Activated T-cell treated with anti-CD3 and anti-CD28 coated beads, Interleukin-2, amount 50 U/mL, for 48 hours (primary cell): Measurements from ENCODE around the gene KCTD4.
"Not testable (repeated sequence)": the region's sequence is repeated elsewhere in the genome, so short reads cannot be mapped to it uniquely, and the experiment has no call there.

Experiments
- DNase-seq, 2 experiments: peaks; one replicate each; pipeline ENCODE4 v3.0.0-alpha.2; 2020

Gene KCTD4

DNA sequence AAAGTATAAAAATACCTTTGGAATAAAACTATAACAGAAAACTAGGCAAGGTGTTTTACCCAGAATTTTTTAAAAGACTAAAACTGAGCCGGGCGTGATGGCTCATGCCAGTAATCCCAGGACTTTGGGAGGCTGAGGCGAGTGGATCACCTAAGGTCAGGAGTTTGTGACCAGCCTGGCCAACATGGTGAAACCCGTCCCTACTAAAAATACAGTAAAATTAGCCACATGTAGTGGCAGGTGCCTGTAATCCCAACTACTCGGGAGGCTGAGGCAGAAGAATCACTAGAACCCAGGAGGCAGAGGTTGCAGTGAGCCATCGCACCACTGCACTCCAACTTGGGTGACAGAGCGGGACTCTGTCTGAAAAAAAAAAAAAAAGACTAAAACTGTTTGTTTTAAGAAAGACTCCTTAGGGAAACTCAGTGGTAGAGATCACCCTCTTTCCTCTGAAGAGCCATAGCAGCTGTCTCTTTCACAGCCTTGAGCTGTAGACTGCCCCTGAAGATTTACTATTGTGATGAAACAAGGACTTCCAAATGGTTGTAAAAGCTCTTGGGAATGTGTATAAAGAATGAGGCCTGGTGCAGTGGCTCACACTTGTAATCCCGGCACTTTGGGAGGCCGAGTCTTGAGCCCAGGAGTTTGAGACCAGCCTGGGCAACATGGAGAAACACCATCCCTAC is 14.7 kb upstream of the KCTD4 start:
- DNase-seq, result no peak

DNA sequence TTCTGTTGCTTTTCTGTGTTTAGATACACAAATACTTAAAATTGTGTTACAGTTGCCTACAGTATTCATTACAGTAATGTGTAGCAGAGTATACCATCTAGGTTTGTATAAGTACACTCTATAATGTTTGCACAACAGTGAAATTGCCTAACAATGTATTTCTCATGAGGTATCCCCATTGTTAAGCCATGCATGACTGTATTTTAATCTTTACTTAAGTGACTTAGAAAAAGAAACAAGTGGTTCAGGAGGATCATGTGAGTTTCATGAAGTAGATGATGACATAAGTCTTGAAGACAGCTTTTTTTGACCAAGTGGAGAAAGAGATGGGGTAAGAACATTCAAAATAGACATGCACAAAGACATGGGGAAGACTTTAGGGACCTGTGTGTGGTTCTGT is 8.4 kb upstream of the KCTD4 start:
- DNase-seq, result no peak

DNA sequence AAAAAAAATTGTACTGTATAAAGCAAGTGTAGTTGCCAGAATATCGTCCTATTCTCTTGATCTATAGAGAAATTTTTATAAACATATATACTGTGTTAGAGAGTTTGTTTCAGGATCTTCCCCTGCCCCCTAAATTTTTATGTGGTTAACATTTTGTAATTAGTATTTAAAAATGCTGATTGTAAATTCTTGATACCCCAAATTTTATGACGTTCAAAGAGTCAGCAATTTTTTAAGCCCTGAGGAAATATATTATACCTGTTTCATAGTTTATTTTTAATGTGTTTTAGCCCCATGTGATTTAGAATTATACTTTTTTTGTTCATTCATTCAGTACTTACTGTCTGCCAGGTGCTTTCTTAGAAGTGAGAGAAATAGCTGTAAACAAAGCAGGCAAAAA is 7.3 kb upstream of the KCTD4 start:
- DNase-seq, result no peak

DNA sequence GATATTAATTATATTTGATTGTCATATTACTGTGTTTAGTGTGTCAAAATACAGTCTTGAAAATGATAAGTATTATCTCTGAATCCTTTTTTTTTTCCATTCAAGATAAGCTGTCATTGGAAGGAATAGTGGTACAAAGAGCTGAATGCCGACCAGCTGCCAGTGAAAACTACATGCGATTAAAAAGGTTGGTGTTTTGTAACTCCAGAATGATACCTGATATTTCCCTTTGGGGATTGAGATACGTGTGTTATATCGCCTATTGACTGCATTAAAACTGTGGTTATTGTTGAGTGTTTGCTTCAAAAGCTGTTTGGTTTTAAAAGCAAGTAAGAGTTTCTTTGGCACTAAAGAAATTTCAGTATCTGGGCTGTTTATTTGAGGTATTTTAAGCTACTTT is 6.5 kb upstream of the KCTD4 start:
- no peak for DNase-seq

DNA sequence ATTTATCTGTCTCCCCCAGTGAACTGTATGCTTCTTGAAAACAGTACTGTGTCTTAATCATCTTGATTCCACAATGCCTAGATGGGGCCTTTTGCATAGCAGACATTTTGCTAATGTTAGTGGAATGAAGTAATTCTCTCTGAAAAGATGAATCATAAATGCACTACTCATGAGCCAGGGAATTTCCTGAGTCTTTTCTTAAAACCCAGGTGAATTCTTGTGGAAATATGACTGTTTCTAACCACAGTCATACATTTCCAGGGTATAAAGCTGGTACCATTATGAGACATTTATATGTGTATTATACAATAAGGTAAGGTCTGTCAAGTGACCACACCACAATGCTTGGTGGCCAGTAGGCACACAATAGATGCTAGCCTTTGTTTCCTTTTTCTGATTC is 5.5 kb upstream of the KCTD4 start:
- peak in 1 of 2 experiments; percentile 32 for DNase-seq

DNA sequence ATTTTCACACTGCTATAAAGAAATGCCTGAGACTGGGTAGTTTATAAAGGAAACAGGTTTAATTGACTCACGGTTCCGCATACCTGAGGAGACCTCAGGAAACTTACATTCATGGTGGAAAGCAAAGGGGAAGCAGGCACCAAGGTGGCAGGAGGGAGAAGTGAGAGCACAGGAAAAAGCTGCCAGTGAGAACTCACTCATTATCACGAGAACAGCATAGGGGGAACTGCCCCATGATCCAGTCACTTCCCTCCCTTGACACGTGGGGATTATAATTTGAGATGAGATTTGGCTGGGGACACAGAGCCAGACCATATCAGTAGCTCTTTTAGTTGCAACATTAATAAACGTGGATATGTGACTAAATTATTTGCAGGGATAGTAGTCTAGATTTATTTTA is 4.3 kb upstream of the KCTD4 start:
- no peak for DNase-seq

DNA sequence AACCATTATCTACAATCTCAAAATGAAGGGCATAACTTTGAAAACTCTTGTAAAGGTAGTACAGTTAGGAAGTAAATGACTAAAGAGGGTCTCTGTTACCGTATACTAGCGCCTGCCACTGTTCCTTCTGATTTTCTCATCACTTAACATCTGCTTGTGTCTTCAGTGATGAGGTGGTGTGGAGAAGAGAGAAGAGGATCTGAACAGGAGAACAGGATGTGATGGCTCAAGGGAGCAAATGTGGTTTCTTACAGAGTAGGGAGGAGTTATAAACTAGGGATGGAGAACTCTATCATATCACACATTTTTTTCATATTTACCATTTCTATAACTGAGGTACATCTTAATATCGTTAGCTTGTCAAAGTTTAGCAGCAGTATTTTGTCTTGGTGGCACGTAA is 1.1 kb downstream of the KCTD4 start:
- no peak for DNase-seq

DNA sequence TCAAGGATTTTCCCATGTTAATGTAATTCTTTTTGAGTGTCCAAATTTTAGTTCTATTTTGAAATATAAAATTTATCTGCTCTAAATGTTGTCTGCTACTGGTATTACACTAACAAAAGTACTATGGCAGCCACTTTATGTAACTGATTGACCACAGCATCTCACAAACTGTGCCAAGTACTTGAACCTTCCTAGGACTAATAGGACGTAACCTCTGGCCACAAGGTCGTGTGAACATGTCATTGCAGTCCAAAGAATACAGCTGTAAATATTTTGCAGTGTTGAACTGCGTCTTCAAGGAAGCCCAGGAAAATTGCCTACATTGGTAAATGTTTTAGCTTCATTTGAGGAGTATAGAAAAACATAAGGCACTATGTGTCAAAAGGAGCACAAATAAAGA is 1.9 kb downstream of the KCTD4 start:
- DNase-seq, result no peak

DNA sequence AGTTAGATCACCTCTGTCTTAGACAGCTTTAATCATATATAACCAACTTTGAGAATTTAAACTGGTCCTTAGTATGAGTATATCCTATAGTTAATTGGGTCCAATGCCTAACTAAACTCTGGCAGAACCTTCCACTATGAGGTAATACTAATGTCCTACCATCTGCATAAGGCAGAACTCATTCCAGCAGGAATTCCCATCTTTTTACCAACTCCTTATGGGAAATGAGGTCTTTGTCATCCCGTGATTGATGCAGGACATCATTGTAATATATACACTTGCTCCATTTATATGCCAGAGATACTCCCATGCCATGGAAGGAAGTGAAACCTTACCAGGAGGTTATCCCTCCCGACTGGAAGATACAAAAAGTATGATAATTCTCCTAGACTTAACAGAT is 2.8 kb downstream of the KCTD4 start:
- no peak for DNase-seq

DNA sequence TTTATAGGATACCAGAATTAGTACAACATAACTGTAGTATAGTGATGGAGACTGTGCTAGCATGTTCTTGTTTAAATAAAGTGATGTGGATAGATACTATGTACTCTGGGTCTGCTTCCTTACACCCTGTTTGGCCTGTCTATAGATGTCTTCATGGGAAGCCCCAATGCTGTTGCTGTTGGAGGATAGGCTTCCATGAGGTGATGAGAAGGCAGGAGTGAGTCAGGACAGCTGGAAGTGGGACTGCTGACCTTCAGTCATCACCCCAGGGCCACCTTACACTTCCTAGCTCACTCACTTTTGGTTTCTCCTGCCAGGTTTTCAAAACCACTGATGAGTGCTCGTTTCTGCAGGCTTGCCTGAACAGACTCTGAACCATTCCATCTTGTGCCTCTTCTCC is 4.2 kb downstream of the KCTD4 start:
- DNase-seq, result no peak

DNA sequence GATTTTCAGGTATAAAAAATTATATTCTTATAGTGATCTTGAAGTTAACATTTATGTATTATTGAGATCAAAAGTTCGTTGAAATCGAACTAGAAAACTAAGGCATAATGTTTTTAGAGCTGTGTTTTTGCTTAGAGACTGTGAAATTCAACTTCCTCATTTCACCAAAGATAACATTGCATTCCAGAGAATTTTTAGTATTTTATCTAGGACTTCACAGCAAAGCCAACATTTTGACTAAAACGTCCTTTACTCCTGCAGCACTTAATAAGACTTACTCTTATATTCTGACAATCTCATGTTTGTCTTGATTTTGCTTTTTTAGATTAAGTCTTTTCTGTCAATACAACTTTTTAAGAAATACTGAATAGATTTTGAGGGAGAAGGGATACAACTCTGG is 4.7 kb downstream of the KCTD4 start:
- DNase-seq, result no peak

DNA sequence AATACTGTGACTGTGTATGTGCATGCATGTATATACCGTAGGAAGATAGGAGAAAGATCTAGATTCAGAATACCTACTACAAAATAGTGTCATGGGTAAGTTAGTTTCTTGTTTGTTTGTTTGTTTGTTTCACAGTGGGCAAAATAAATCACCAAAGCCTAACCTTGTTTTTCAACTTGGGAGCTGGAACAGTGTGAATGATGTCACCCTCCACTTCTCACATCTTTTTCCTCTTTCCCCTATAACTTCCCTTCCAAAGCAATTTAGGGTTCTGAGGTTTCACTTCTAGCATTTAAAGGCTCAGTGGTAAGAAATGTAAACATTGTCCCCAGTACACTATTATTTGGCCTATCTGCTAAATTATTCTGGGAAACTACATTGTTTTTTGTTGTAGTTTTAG is 5.4 kb downstream of the KCTD4 start:
- DNase-seq, result no peak

DNA sequence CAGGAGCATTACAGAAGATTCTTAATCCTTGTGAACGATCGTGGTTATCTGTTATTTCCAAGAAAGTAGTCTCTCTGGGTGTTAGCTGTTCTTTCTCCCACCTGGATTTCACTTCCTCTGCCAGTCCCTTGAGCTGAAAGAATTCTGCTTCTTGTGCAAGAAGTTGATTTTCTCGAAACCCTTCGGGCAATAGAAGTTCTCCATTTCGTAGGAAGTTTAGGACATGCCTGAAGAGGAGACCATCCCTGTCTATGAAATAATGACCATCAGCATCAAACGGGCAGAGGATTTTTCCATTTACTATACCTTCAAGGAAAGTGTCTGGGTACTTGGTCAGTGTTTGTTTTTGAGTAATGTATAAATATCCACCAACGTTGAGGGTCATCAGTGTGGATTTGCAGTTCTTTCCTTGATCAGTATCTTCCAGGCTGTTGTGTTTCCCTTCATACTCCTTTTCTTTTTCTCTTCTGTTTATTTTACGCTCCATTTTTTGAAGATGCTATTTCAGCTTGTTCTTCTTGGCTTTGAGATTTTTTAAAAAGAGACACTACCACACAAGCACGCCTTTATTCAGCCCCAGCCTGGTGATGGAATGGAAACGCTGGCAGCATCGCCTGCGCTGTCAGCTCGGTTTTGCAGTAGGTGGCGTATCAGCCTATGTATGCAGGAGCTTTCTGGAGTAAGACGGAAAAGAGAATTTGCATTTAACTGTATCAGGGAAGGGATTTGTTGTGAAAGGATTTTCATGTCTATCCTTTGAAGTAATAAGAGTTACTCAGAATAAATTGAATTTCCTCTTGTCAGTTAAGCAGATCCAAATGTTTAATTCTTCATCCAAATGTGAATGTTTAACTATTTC is 6.5 kb downstream of the KCTD4 start:
- no peak for DNase-seq

DNA sequence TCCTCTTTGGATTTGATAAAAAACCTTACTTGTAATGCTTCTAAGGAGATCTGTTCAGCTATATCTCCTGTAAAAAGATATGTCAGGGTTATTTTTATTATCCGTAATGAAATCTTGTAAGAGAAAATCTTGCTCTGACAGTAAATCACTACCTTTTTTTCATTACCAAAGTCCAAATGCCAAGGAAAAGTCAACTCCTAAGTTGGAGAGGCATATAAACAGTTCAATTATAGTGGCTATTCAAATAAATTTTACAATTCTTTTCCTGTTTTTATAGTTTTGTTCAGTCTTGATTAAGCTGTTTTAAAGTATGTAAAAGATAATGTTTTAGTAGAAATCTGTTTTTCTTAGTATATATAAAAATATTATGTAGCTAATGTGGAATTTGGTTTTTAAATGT is 9.0 kb downstream of the KCTD4 start:
- DNase-seq, result no peak

DNA sequence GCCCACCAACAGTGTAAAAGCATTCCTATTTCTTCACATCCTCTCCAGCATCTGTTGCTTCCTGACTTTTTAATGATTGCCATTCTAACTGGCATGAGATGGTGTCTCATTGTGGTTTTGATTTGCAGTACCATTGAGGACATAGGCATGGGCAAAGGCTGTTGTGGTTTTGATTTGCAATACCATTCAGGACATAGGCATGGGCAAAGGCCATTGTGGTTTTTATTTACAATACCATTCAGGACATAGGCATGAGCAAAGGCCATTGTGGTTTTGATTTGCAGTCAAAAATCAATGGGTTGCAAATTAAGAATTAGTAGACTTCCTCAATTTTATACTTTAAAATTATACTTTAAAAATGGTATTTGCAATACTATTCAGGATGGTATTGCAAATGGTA is 11.3 kb downstream of the KCTD4 start:
- not testable (repeated sequence) for DNase-seq

DNA sequence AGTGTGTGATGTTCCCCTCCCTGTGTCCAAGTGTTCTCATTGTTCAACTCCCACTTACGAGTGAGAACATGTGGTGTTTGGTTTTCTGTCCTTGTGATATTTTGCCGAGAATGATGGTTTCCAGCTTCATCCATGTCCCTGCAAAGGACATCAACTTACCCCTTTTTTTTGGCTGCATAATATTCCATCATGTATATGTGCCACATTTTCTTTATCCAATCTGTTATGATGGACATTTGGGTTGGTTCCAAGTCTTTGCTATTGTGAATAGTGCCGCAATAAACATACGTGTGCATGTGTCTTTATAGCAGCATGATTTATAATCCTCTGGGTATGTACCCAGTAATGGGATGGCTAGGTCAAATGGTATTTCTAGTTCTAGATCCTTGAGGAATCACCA is 11.8 kb downstream of the KCTD4 start:
- DNase-seq, result not testable (repeated sequence)

DNA sequence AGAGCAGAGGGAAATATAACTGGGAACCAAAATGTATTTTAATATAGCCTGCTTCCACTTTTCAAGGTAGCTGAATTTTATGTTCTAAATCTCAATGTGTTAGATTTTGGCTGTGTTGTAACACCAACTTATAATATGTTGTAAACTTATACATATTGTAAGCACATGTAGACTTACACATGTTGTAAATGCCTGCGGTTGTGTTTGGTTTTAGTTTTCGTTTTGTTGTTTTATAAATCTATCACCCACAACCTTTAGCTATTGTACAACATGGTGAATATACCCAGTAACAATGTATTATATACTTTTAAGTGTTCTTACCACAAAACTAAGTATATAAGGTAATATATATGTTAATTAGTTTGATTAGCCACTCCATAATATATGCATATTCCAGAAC is 15.6 kb downstream of the KCTD4 start:
- DNase-seq, result no peak

DNA sequence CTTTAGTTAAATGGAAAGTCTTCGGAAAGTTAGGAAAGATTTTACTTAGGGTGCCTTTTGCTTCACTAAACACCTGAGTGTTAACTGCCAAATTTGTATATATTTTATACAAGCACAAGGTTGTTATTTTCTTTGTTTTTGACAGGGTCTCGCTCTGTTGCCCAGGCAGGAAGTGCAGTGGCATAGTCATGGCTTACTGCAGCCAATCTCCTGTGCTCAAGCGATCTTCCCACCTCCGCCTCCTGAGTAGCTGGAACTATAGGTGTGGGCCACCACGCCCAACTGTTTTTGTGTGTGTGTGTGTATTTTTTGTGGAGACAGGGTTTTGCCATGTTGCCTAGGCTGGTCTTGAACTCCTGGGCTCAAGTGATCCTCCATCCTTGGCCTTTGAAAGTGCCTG is 16.2 kb downstream of the KCTD4 start:
- no peak for DNase-seq

DNA sequence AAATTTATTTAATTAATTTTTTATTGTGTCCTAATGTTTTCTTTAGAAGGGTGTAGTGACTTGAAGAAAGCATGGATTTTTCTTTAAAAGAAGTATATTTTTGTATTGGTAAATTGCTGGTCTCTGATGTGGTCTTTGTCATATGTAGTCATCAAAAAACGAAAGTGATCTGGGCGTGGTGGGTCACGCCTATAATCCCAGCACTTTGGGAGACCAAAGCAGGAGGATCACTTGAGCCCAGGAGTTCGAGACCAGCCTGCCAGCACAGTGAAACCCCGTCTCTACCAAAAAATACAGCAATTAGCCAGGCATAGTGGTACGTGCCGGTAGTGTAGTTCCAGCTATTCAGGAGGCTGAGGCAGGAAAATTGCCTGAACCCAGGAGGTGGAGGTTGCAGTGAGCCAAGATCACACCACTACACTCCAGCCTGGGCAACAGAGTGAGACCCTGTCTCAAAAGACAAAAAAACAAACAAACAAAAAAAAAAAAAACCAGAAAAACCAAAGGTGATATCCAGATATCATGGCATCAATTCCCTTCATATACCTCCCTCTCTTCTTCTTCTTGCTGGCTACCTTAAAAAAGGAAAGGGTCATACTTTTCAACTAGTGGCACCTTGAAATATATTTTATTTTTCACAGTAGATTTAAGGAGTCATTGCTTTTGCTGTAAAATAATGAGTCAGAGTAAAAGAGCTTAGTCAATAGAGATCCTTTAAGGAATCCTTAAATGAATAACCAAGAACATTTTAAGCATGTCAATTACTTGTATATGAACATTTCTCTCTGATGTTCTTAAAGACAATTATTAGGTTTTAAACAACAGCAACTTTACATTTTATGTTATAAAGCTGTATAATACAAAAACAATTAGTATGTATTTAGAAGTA is 19.9 kb downstream of the KCTD4 start:
- no peak for DNase-seq

DNA sequence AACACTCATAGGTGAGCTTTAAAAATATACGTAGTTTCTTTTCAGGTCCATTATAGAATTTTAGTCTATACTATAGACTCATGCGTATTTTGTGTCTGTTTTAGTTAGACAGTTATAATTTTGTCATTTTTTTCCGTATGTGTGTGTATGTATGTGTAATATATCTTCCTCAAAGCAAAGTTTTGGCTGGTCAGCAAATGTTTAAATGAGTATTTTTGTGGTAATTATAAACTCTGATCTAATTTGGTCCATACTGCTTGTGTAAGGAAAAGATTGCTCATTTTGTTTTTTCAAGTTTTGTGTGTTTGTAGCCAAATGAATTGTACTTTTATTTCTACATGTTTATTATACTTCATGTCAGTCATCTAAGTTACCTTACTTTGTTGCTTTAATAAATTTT is 20.5 kb downstream of the KCTD4 start:
- DNase-seq, result no peak

DNA sequence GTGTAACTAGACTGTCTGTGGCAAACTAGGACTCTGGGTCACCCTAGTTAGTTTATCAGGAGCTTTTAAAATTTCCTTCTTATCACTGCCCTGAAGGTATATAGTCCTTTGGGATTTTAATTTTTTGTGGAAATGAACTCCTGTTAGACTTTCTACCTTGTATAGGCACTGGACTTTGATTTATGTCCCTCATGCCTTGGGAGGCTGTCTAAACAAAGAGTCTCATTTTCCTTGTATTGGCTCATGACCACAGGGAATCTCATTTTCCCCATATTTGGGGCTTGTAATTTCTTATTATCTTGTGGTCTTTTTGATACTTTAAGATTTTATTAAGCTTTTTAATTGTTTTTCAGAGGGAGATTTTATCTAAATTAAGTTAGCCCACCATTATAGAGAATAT is 21.4 kb downstream of the KCTD4 start:
- DNase-seq, result no peak

DNA sequence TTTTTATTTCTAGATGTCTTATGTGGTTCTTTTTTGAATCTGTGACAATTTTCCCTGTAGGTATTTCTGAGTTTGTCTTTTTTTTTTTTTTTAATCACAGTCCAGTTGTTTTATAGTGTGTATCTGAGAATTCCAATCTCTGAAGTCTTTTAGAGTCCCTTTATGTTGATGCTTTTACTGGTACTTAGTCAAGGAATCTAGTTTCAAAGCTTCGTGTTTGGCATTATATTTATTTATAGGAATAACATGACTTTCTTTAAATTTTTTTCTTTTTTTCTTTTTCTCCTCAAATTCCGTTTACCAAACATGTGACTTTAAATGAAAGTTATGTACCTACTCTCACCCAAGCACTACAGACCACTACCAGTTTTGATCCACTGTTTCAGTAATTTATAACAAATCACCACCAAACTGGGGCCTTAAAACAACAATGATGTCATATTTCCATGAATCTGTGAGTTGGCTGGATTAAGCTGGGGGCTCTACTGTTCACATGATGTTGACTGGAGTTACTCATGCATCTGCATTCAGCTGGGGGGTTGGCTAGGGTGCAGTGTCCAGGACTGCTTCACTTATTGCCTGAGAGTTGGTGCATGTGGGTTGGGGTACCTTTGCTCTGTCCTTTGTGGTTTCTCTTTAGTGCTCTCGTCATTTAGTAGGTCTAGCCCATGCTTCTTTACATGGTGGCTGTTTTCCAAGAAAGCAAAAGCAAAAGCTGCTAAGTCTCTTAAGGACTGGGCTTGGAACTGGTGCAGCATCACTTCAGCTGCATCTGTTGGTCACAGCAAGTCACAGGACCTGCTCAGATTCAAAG is 22.3 kb downstream of the KCTD4 start:
- DNase-seq, result peak in 1 of 2 experiments; percentile 22

DNA sequence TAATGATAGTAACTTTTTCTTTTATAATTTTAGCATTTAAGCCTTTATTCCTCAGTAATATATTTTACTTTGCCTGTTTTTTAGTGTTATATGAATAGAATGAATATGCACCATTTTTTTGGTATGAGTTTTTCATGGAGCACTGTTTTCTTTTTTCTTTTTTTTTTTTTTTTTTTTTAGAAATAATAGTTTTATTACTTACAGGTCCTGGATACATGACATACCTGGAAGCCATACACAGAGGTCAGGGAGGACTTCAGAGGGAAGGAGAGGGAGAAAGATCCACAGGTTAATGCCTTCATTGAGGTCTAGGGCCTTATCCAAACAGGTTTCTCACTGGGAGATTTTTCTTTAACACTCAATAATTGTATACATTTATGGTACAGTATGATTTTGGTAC is 26.4 kb downstream of the KCTD4 start:
- no peak for DNase-seq
